Muscle of arm (tissue), 12 donors: ENCODE results near the gene PDGFRA. TPM values are rescaled to one million over a fixed set of nuclear protein-coding genes. Genes with fewer than 3 reads are reported as not detected.
"Not testable (repeated sequence)": the region's sequence is repeated elsewhere in the genome, so short reads cannot be mapped to it uniquely, and the experiment has no call there.

Experiments
- DNase-seq: peaks from one replicate; pipeline ENCODE4 v3.0.0-alpha.2; 2013
- polyA plus RNA-seq, 12 donors: library from polyadenylated mRNA; unstranded; fragments of 120-200 nt; gene quantifications; one replicate each; pipeline ENCODE4 v1.2.1, GENCODE V29; 2013; ENCODE audit not compliant: insufficient read length in 12 of 12

Gene PDGFRA
- polyA plus RNA-seq, 12 donors, result 58.7 to 148 (median 84.3) TPM; not detected in 1

- no peak for DNase-seq
These were observed 86.8 kb downstream of the PDGFRA start for GRCh38 chr4:54315561-54316538.

GRCh38 chr4:54317690-54318089, 88.6 kb downstream of the PDGFRA start:
- no peak for DNase-seq

GRCh38 chr4:54318904-54319303, 89.8 kb downstream of the PDGFRA start:
- peak; percentile 27 for DNase-seq

- DNase-seq, result no peak
These were observed 92.0 kb downstream of the PDGFRA start for GRCh38 chr4:54320826-54321685.

DNA sequence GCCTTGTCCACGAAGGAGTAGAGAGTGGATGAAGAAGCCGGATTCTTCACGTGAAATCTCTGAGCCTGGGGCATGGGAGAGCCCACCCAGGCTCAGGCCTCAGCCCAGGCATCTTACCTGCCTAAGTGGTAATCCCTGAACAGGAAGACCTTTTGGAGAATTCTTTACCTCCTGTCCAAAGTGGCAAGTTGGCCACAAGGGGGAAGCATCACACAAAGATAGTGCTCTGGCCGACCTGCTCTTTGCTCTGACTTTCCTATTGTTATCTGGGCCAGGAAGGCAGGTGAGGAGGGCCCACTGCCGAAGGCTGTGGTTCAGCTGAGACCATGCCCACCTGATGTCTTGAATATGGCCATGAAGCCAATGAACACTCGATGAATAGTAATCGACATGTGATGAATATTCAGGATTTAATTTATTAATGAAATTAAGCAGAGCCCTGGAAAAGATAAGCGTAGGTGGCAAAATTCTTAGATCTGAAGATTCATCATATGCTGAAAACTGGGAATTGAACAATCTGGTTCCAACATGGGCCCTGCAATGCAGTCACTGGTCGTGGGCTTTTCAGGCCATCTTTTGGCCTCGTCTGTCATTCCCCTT, 93.8 kb downstream of the PDGFRA start:
- peak; percentile 61 for DNase-seq

DNA sequence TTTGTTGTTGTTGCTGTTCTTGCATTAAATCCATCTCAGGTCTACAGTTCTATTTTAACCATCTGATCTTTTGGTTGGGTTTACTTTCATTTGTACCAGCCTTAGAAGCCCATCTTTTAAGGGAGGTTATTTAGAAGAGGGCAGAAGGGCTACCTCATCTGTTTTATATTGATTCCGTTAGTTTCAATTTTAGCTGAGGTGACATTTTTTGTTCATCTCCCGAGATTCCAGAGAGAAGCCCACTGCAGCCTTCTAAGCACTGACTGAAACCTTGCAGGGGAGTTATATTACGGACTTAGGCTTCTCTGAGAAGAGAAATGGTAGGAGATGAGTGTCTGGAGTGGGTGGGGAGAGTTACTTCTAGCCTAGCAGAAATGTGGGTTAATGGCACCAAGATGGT, 101.8 kb downstream of the PDGFRA start:
- DNase-seq, result no peak

GRCh38 chr4:54332542-54332941, 103.4 kb downstream of the PDGFRA start:
- DNase-seq, result no peak

- DNase-seq, result no peak
These were observed 104.6 kb downstream of the PDGFRA start for GRCh38 chr4:54333657-54334056.

GRCh38 chr4:54334769-54335168, 105.7 kb downstream of the PDGFRA start:
- DNase-seq, result not testable (repeated sequence)

DNA sequence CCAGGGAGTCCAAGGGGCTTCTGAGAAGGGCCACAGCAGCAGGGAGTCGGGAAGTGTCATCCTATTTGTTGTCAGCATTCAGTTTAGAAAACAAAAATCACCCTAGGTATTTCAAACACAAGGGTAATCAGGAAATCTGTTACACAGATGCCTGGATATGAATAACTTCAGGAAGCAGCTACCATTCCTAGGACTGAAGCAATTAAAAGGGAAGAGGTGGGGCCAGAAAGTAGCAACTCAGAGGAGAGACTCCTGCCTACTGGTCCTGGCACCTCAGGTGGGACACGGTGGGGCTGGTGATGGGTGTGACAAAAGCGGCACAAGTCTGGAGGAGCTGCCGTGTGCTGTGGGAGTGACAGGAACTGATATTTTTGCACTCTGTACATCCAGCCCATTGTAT, 107.9 kb downstream of the PDGFRA start:
- DNase-seq, result no peak

DNA sequence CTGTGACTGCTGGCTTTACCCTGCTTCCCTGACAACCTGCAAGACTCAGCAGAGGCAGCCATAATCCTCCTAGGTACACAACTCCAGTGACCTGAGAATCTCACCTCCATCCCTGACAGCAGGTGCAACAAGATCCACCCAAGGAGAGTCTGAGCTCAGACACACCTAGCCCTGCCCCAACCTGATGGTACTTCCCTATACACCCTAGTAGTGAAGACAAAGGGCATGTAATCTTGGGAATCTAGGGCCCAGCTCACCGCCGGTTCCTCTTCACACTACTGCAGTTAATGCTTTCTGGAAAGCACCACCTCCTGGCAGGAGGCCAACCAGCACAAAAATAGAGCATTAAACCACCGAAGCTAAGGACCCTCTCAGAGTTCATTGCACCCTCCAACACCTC, 113.0 kb downstream of the PDGFRA start:
- DNase-seq, result not testable (repeated sequence)

Other genes with a start within 250 kb of the PDGFRA start
- gene CHIC2, start 164.7 kb upstream of the PDGFRA start, polyA plus RNA-seq, result 10 to 100 TPM in 11 of 12 donors, not detected in 1; 16.9 to 29.6 (median 22.5) TPM
- gene GSX2, start 129.1 kb upstream of the PDGFRA start, polyA plus RNA-seq, result not detected